IMR-90 (cell line): ENCODE data around the gene ESRP2. TPM values are rescaled to one million over a fixed set of nuclear protein-coding genes. Genes with fewer than 3 reads are reported as not detected.

Experiments
- ATAC-seq: fragments of 200-7000 bp; cut with Tn5 transposase; 2 replicates; pipeline ENCODE4 v1.9.1; 2020; ENCODE audit warnings: low read depth, mild to moderate bottlenecking, moderate library complexity
- BruUV-seq: library from RNA; stranded (reverse); fragments of 400-500 nt; replicated peaks from 2 replicates; lab custom pipeline; 2021; lab: Mats Ljungman, UMichigan
- CTCF ChIA-PET: fragments of 300-600 bp; formaldehyde crosslinking; extraction: SDS; loops from one replicate; lab custom pipeline; 2021; ENCODE audit warnings: antibody characterized with exemption; lab: Yijun Ruan, JAX
- POLR2A ChIA-PET: fragments of 300-600 bp; sonication (Branson Sonifier 250); formaldehyde crosslinking; loops from one replicate; lab custom pipeline; 2022; ENCODE audit warnings: antibody characterized with exemption; ENCODE audit not compliant: unreplicated experiment; lab: Charles Lee
- DNase-seq: peaks from one replicate; pipeline ENCODE4 v3.0.0; 2013
- H2AFZ ChIP-seq: replicated peaks from 2 replicates; pipeline ENCODE3; 2013; ENCODE audit warnings: low read length, mild to moderate bottlenecking; ENCODE audit not compliant: poor library complexity
- H2AK5ac ChIP-seq: 2 replicates; pipeline ENCODE4 v1.6.1; 2013; ENCODE audit warnings: low read depth, low read length, inconsistent platforms
- H2AK9ac ChIP-seq: replicated peaks from 2 replicates; pipeline ENCODE3; 2013; ENCODE audit warnings: mild to moderate bottlenecking, low read depth, low read length, moderate library complexity; ENCODE audit not compliant: poor library complexity
- H2BK120ac ChIP-seq: 2 replicates; pipeline ENCODE4 v1.6.1; 2013; ENCODE audit warnings: low read depth, low read length, inconsistent platforms
- H2BK15ac ChIP-seq: 3 replicates; pipeline ENCODE4 v1.6.1; 2013; ENCODE audit warnings: low read depth, low read length, inconsistent platforms
- H2BK20ac ChIP-seq: 2 replicates; pipeline ENCODE4 v1.6.1; 2013; ENCODE audit warnings: low read depth, mild to moderate bottlenecking, inconsistent platforms, low read length, moderate library complexity
- H2BK5ac ChIP-seq: 2 replicates; pipeline ENCODE4 v1.6.1; 2013; ENCODE audit warnings: mild to moderate bottlenecking, low read depth, low read length, inconsistent platforms; ENCODE audit not compliant: poor library complexity, severe bottlenecking
- H3K14ac ChIP-seq: replicated peaks from 2 replicates; pipeline ENCODE4 v1.6.1; 2013; ENCODE audit warnings: low read depth, low read length, inconsistent platforms
- H3K18ac ChIP-seq: 2 replicates; pipeline ENCODE4 v1.6.1; 2013; ENCODE audit warnings: low read depth, low read length, control low read depth
- H3K23ac ChIP-seq: 2 replicates; pipeline ENCODE4 v1.6.1; 2013; ENCODE audit warnings: low read depth, low read length, inconsistent platforms
- H3K27ac ChIP-seq: 2 replicates; pipeline ENCODE4 v1.5.1; 2013; ENCODE audit warnings: mild to moderate bottlenecking, control low read depth, low read length; ENCODE audit not compliant: insufficient read depth
- H3K27me3 ChIP-seq: 2 replicates; pipeline ENCODE4 v1.6.1; 2013; ENCODE audit warnings: low read length; ENCODE audit not compliant: control insufficient read depth, insufficient read depth
- H3K36me3 ChIP-seq: 2 replicates; pipeline ENCODE4 v1.6.1; 2013; ENCODE audit warnings: low read length, mixed read lengths; ENCODE audit not compliant: control insufficient read depth, insufficient read depth
- H3K4ac ChIP-seq: 2 replicates; pipeline ENCODE4 v1.6.1; 2013; ENCODE audit warnings: low read depth, low read length, inconsistent platforms
- H3K4me1 ChIP-seq: 2 replicates; pipeline ENCODE4 v1.6.1; 2013; ENCODE audit warnings: low read length, mixed read lengths; ENCODE audit not compliant: control insufficient read depth, insufficient read depth
- H3K4me2 ChIP-seq: 2 replicates; pipeline ENCODE4 v1.6.1; 2013; ENCODE audit warnings: low read depth, mild to moderate bottlenecking, control low read depth, low read length, moderate library complexity
- H3K4me3 ChIP-seq: 2 replicates; pipeline ENCODE4 v1.5.1; 2013; ENCODE audit warnings: low read depth, mild to moderate bottlenecking, control low read depth, low read length, moderate library complexity; ENCODE audit not compliant: insufficient read depth
- H3K56ac ChIP-seq: 2 replicates; pipeline ENCODE4 v1.6.1; 2013; ENCODE audit warnings: low read length, inconsistent platforms; ENCODE audit not compliant: insufficient read depth; ENCODE audit errors: extremely low read depth
- H3K79me1 ChIP-seq, 2 experiments: 2 replicates each; pipeline ENCODE4 v1.6.1; 2013; ENCODE audit warnings: low read length in 2 of 2, inconsistent platforms in 1 of 2, low read depth in 1 of 2
- H3K9ac ChIP-seq: 2 replicates; pipeline ENCODE4 v1.6.1; 2013; ENCODE audit warnings: low read depth, low read length, control low read depth
- H3K9me1 ChIP-seq: 2 replicates; pipeline ENCODE4 v1.6.1; 2013; ENCODE audit warnings: low read length, inconsistent platforms; ENCODE audit not compliant: insufficient read depth
- H3K9me3 ChIP-seq: 2 replicates; pipeline ENCODE4 v1.6.1; 2013; ENCODE audit warnings: low read length; ENCODE audit not compliant: control insufficient read depth, insufficient read depth
- H4K20me1 ChIP-seq: 2 replicates; pipeline ENCODE4 v1.6.1; 2013; ENCODE audit warnings: low read length, inconsistent platforms; ENCODE audit not compliant: insufficient read depth
- H4K5ac ChIP-seq: 2 replicates; pipeline ENCODE4 v1.6.1; 2013; ENCODE audit warnings: mild to moderate bottlenecking, low read depth, low read length, control low read depth
- H4K8ac ChIP-seq, 2 experiments: 2 replicates each; pipeline ENCODE4 v1.6.1; 2013; ENCODE audit warnings: low read depth in 2 of 2, low read length in 2 of 2, control low read depth in 1 of 2, inconsistent platforms in 1 of 2
- H4K91ac ChIP-seq: 2 replicates; pipeline ENCODE4 v1.6.1; 2013; ENCODE audit warnings: low read depth, low read length, inconsistent platforms; ENCODE audit not compliant: insufficient read depth
- BHLHE40 ChIP-seq: fragments of 150-350 bp; IDR thresholded peaks from 2 replicates; pipeline ENCODE4 v1.6.1; 2016; ENCODE audit warnings: mild to moderate bottlenecking, low read depth, low read length
- CEBPB ChIP-seq: IDR thresholded peaks from 2 replicates; pipeline ENCODE4 v1.6.1; 2012; ENCODE audit warnings: low read depth, low read length, improper control_type of control experiment
- CHD1 ChIP-seq: IDR thresholded peaks from 2 replicates; pipeline ENCODE4 v1.6.1; 2012; ENCODE audit warnings: low read depth, low read length, improper control_type of control experiment
- CTCF ChIP-seq: conservative IDR thresholded peaks from 2 replicates; pipeline ENCODE4 v1.5.1; 2012; ENCODE audit warnings: mild to moderate bottlenecking, low read depth, low read length, improper control_type of control experiment
- ELK1 ChIP-seq: fragments of 150-350 bp; IDR thresholded peaks from 2 replicates; pipeline ENCODE4 v1.6.1; 2016; ENCODE audit warnings: low read depth, mild to moderate bottlenecking, low read length, moderate library complexity, borderline replicate concordance
- FOS ChIP-seq: fragments of 150-350 bp; IDR thresholded peaks from 2 replicates; pipeline ENCODE4 v1.6.1; 2016; ENCODE audit warnings: low read depth, low read length
- MAFK ChIP-seq: IDR thresholded peaks from 2 replicates; pipeline ENCODE4 v1.6.1; 2012; ENCODE audit warnings: low read depth, low read length, improper control_type of control experiment
- MAZ ChIP-seq: IDR thresholded peaks from 2 replicates; pipeline ENCODE4 v1.6.1; 2012; ENCODE audit warnings: low read depth, mild to moderate bottlenecking, low read length, improper control_type of control experiment, moderate library complexity, borderline replicate concordance
- MXI1 ChIP-seq: IDR thresholded peaks from 2 replicates; pipeline ENCODE4 v1.6.1; 2012; ENCODE audit warnings: low read depth, mild to moderate bottlenecking, low read length, moderate library complexity, borderline replicate concordance
- NFE2L2 ChIP-seq: fragments of 150-350 bp; IDR thresholded peaks from 2 replicates; pipeline ENCODE4 v1.6.1; 2016; ENCODE audit warnings: low read depth, mild to moderate bottlenecking, low read length
- POLR2A ChIP-seq: IDR thresholded peaks from 2 replicates; pipeline ENCODE4 v1.6.1; 2012; ENCODE audit warnings: mild to moderate bottlenecking, low read depth, low read length
- RAD21 ChIP-seq: IDR thresholded peaks from 2 replicates; pipeline ENCODE4 v1.6.1; 2012; ENCODE audit warnings: low read length, improper control_type of control experiment
- RCOR1 ChIP-seq: IDR thresholded peaks from 2 replicates; pipeline ENCODE4 v1.6.1; 2012; ENCODE audit warnings: mild to moderate bottlenecking, low read length, improper control_type of control experiment; ENCODE audit not compliant: insufficient replicate concordance
- RFX5 ChIP-seq: IDR thresholded peaks from 2 replicates; pipeline ENCODE4 v1.8.0; 2012; ENCODE audit warnings: low read depth, mild to moderate bottlenecking, low read length, moderate library complexity
- SMC3 ChIP-seq: fragments of 150-350 bp; IDR thresholded peaks from 2 replicates; pipeline ENCODE4 v1.6.1; 2016; ENCODE audit warnings: low read depth, mild to moderate bottlenecking, antibody characterized with exemption, low read length, moderate library complexity
- USF2 ChIP-seq: fragments of 150-350 bp; IDR thresholded peaks from 2 replicates; pipeline ENCODE4 v1.6.1; 2017; ENCODE audit warnings: mild to moderate bottlenecking, antibody characterized with exemption, low read length, low read depth
- WGBS, 2 experiments: methylation state at CpG; one replicate each; pipeline versions ENCODE4 v1.1.5 to v1.1.7; 2013; ENCODE audit warnings: missing lambda C conversion rate in 2 of 2; ENCODE audit not compliant: insufficient read length in 1 of 2; ENCODE audit errors: extremely low coverage in 2 of 2; 5-methylcytosine and 5-hydroxymethylcytosine counted together
- dilution Hi-C: fragments of 300-500 bp; cut with HindIII; formaldehyde crosslinking; loops from one replicate; pipeline ENCODE4 v1.14.3; 2018; ENCODE audit warnings: low sequenced_read_pairs; ENCODE audit not compliant: unreplicated experiment
- in situ Hi-C: fragments of 300-500 bp; cut with MboI; formaldehyde crosslinking; loops from 3 replicates; pipeline ENCODE4 v1.14.3; 2019; ENCODE audit warnings: low sequenced_read_pairs, inconsistent platforms, mixed read lengths
- intact Hi-C: fragments of 100-400 bp; cut with micrococcal nuclease; formaldehyde crosslinking; loops from 2 replicates; pipeline ENCODE4 v1.10.0; 2022
- polyA plus RNA-seq, 3 experiments: library from polyadenylated mRNA; depleted of rRNA; stranded (reverse); fragments of >200 nt; gene quantifications; 2 replicates each; pipeline ENCODE4 v1.2.3, GENCODE V29; 2012; ENCODE audit warnings: low replicate concordance in 1 of 3
- total RNA-seq: library from RNA; depleted of rRNA; stranded (reverse); fragments of >200 nt; gene quantifications from 2 replicates; pipeline ENCODE4 v1.2.3, GENCODE V29; 2012

Gene ESRP2
- total and polyA plus RNA-seq, 2 of the 4 experiments (the other 2 are of a cell fraction) = 0.07 TPM; not detected in 1

- Histone ChIP-seq H3K9ac (no peak overlapping the region), H3K9me1 (0 out of 2 replicates have a peak, but pooled peaks cover 6% of the 10 kb centered on the region), H2AK9ac (no peak overlapping the region), H2AFZ (no peak overlapping the region), H3K27me3 (no peaks in the 10 kb centered on the region), H3K4me3 (no peak overlapping the region), H4K8ac (no peak overlapping the region), H2BK5ac (no peak overlapping the region), H4K20me1 (peaks cover 4% of the 10 kb centered on the region; the same call in 1 of the 2 replicates), H2BK15ac (no peak overlapping the region), H4K5ac (no peak overlapping the region), H3K36me3 (peaks cover 15% of the 10 kb centered on the region), H2AK5ac (no peak overlapping the region), H3K27ac (no peak overlapping the region), H3K4me2 (no peak overlapping the region), H3K14ac (no peak overlapping the region), H3K18ac (no peak overlapping the region), H3K4me1 (peaks cover 2% of the 10 kb centered on the region; the same call in 1 of the 2 replicates), H3K4ac (no peak overlapping the region), H4K91ac (no peak overlapping the region), H3K9me3 (no peaks in the 10 kb centered on the region), H2BK20ac (no peak overlapping the region), H2BK120ac (no peak overlapping the region), H3K79me1 (peaks cover 3 to 5% of the 10 kb centered on the region in 2 experiments; a peak in 2 of 4 replicates), H3K56ac (no peak overlapping the region), H3K23ac (no peak overlapping the region)
- ChIA-PET POLR2A (no interaction called here), CTCF (interaction anchor here (0.6 kb wide), 1 partner anchor 154 kb away, joined by 3 read pairs; no protein-coding TSS in a partner anchor)
- ATAC-seq (no peak), DNase-seq (no peak)
- dilution Hi-C loops = no loop called here
- in situ Hi-C loops = no loop called here
- TF ChIP-seq ELK1 = no peak
- no peak for TF ChIP-seq CEBPB
- TF ChIP-seq RFX5 = no peak
- TF ChIP-seq MAFK = no peak
- no peak for TF ChIP-seq NFE2L2
- TF ChIP-seq RCOR1 = no peak
- TF ChIP-seq BHLHE40 = no peak
- TF ChIP-seq POLR2A = no peak
- TF ChIP-seq FOS = no peak
- TF ChIP-seq CHD1 = no peak
- TF ChIP-seq USF2 = no peak
- TF ChIP-seq RAD21 = no peak
- no peak for TF ChIP-seq MXI1
- TF ChIP-seq CTCF = no peak
- TF ChIP-seq MAZ = no peak
- TF ChIP-seq SMC3 = no peak
- 83% methylated on average over 1 of the region's 3 CpGs; no CpG with 5 or more reads in 1 of the 2 experiments for WGBS, 2 experiments
- no TSS peak for BruUV-seq
- intact Hi-C loops = no loop called here
Observed at GRCh38 chr16:68194251-68194650, 41.7 kb downstream of the ESRP2 start.
